ENCODE results near the gene BAIAP3.

Gene BAIAP3

GRCh38 chr16:1299012-1299867 is 34.2 kb upstream of the BAIAP3 start:
- DNase-seq (ENCODE audit: low read depth), result no peak

- no peak for DNase-seq (ENCODE audit: low read depth)
These were observed 33.6 kb upstream of the BAIAP3 start for GRCh38 chr16:1299868-1300203.

GRCh38 chr16:1300664-1301476 is 32.6 kb upstream of the BAIAP3 start:
- peak; percentile 30 for DNase-seq (ENCODE audit: low read depth)

GRCh38 chr16:1301562-1301961 is 31.9 kb upstream of the BAIAP3 start:
- no peak for DNase-seq (ENCODE audit: low read depth)

GRCh38 chr16:1305823-1306222 is 27.6 kb upstream of the BAIAP3 start:
- no peak for DNase-seq (ENCODE audit: low read depth)

- DNase-seq (ENCODE audit: low read depth), result no peak
These were observed 27.1 kb upstream of the BAIAP3 start for GRCh38 chr16:1306334-1306733.

GRCh38 chr16:1308036-1308976 is 25.1 kb upstream of the BAIAP3 start:
- peak; percentile 39 for DNase-seq (ENCODE audit: low read depth)

GRCh38 chr16:1308977-1309885 is 24.2 kb upstream of the BAIAP3 start, which contains the start of gene UBE2I:
Gene UBE2I (plus strand): TSS chr16:1309636. CDS start chr16:1314031, 4,395 bp downstream.
- peak; percentile 99 for DNase-seq (ENCODE audit: low read depth)

- peak; percentile 52 for DNase-seq (ENCODE audit: low read depth)
These were observed 23.3 kb upstream of the BAIAP3 start for GRCh38 chr16:1309888-1310831.

GRCh38 chr16:1310832-1311200 is 22.6 kb upstream of the BAIAP3 start:
- no peak for DNase-seq (ENCODE audit: low read depth)

GRCh38 chr16:1311212-1311737 is 22.2 kb upstream of the BAIAP3 start:
- no peak for DNase-seq (ENCODE audit: low read depth)

GRCh38 chr16:1311738-1312466 is 21.5 kb upstream of the BAIAP3 start:
- no peak for DNase-seq (ENCODE audit: low read depth)

GRCh38 chr16:1312467-1312816 is 21.0 kb upstream of the BAIAP3 start:
- no peak for DNase-seq (ENCODE audit: low read depth)

GRCh38 chr16:1312903-1313302 is 20.5 kb upstream of the BAIAP3 start:
- DNase-seq (ENCODE audit: low read depth), result no peak

GRCh38 chr16:1313721-1314369 is 19.6 kb upstream of the BAIAP3 start:
- no peak for DNase-seq (ENCODE audit: low read depth)

GRCh38 chr16:1314399-1315068 is 18.9 kb upstream of the BAIAP3 start:
- DNase-seq (ENCODE audit: low read depth), result no peak

GRCh38 chr16:1315081-1316032 is 18.1 kb upstream of the BAIAP3 start:
- no peak for DNase-seq (ENCODE audit: low read depth)

Data from fibroblast of gingiva (primary cell).